HG02885 (cell line): ENCODE measurements around the gene KLK7.
"Not testable (repeated sequence)": the region's sequence is repeated elsewhere in the genome, so short reads cannot be mapped to it uniquely, and the experiment has no call there.

Source experiments
- ATAC-seq: cut with Tn5 transposase; IDR thresholded peaks from one replicate; pipeline ENCODE4 v1.9.1; 2021; ENCODE audit warnings: mild to moderate bottlenecking; ENCODE audit not compliant: unreplicated experiment, poor library complexity

Gene KLK7

DNA sequence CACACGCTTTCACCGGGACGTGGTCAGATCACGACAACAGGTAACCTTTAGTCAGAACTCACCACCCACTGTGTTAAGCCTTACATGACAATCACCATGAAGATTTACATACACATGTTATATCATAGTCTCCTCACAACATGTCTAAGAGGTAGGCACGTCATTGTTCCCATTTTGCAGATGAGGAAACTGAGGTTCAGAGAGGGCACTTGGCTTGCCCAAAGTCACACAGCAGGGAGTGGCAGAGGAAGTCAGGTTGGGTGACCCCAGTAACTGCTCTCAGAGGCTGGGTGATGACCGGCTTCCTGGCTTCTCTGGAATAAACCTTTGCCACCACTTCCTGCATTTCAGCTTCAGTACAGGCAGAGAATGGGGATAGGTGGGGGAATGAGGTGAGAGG is 30.5 kb upstream of the KLK7 start:
- no peak for ATAC-seq

DNA sequence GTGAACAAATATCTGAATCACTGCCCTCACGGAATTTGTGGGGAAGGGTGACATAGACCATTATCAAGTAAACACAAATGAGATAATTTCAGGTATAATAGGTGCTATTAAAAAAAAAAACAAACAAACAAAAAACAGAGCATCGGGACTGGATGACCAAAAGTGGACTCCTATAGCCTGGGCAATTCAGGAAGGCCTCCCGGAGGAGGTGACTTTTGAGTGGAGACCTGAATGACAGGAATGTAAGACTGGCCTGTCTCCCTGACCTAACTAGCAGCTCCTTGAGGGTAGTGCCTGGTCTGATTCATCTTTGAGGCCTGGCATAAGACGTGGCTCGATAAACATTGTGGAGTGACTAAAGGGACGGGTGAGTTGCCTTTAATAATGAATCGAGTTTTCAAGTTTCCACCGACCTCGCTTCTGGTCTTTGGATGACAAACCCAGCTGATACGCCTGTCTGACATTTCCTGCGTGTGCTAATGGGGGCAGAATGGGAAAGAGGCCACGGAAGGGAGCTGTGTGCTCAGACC is 29.0 kb upstream of the KLK7 start:
- no peak for ATAC-seq

DNA sequence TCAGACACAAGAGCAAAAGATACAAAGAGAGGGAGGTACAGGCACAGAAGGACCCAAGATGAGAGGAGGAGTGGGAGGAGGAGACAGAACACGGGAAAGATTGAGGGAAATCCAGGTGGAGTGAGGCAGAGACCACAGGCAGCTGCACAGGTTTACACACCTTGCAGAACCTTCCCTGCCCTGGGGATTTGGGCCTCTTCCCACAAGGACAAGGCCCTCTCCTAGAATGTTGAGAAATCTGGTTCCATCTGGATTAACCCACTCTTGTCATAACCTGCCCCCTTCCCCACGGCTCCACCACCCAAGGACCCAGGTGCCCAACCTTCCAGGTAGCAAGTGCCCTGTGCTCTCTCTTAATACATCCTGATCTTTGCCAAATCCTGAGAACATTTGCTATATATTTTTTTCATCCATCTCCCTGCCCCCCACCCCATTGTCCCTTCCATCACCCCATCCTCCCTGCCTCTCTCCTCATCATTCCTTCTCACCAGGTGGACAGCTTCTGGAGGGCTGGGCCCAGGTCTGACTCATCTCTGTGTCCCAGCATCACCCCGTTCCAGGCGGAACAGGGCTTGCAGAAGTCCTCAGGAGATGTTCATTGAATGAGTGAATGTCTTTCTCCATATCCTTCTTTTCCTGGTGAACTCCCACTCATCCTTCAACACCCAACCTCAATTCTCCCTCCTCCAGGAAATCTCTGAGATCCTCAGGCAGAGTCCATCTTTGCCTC is 26.5 kb upstream of the KLK7 start:
- no peak for ATAC-seq

DNA sequence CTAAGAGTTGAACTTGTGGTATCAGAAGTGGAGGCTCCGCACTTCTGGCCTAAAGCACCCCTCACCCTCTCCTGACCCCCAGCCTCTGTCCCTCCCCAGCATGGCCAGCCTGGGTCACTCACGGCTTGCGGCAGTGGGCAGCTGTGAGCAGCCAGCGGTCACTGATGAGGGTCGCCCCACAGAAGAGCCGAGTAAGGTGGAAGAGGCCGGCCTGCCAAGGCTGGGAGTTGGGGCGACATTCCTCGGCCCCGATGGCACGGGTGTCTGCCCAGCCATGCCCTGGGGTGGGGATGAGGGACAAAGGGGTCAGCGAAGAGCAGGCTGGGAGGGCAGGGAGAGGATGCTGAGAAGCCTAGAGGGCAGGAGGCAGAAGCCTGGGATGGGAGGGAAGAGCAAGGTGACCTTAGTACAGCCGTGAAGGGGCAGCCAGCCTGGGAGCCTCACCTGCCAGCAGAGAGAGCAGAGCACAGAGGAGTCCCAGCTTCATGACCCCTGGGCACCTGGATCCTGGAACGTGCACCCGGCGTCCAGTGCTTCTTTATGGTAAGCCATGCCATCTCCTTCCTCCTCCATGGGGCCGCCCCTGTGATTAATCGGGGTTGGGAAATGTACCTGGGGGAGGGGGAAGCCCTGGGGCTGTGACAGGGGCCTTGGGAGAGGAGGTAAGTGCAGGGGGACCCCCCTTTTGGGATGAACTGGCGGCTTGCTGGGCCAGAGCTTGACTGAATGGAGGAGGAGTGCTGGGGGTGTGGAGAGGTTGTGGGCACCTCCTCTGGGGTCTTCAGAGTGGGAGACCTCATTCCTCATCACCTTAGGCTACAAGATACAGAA is 25.6 kb upstream of the KLK7 start:
- ATAC-seq, result no peak

DNA sequence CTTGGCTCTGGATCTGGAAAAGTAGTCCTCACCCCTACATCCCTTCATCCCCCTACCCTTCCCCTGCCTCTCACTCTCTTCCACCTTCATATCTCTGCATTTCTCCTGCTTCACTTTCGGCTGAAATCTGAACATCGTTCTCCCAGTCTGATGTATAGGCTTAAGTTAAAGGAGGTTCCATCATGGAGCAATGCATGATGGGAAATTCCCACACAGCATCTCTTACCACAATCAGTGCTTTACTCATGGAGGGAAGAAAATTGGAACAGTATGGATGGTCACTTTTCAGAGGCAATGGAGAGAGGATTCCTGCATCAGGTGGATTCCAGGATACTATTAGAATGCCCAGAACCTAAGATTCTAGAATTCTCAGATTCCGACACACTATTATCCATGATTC is 23.8 kb upstream of the KLK7 start:
- ATAC-seq, result no peak

DNA sequence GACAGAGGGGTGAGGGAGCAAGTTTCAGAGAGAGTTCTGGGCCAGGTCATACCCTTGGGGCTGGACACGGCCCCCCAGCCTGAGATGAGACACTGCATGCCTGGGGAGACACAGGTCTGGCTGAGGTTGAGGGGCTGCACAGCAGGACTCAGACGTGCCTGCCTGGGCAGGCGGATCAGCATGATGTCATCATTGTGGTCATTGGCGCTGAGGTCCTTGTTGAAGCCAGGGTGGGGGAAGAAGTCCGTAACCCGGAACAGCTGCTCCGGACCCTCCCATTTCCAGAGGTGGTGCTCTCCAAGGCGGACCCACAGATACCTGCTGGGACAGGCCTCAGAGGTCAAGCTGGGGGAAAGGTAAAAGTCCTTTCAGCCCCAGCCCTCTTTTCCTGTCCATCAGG is 22.7 kb upstream of the KLK7 start:
- ATAC-seq, result no peak

DNA sequence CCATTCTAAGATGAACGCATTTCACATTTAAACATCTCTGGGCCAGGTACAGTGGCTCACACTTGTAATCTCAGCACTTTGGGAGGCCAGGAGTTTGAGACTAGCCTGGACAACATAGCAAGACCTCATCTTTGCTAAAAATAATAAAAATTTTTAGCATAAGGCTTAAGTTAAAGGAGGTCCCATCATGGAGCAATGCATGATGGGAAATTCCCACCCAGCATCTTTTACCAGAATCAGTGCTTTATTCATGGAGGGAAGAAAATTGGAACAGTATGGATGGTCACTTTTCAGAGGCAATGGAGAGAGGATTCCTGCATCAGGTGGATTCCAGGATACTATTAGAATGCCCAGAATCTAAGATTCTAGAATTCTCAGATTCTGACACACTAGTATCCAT is 21.5 kb upstream of the KLK7 start:
- ATAC-seq, result no peak

DNA sequence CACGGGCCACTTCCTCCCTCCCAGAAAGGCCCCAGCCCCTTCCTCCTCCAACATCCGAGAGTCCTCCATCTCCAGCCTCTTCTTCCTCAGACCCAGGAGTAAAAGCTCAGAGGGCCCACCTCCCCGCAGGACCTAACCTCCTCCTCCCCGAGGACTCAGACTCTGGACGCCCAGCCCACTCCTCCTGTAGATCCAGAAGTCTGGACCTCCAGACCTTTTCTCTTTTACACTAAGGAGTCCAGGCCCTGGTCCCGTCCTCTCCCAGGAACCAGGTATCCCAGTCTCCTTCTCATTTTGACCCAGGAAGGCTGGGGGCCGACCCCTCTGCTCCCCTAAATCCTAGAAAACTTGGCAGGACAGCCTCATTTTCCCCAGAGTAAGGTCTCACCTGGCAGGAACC is 19.6 kb upstream of the KLK7 start:
- ATAC-seq, result no peak

DNA sequence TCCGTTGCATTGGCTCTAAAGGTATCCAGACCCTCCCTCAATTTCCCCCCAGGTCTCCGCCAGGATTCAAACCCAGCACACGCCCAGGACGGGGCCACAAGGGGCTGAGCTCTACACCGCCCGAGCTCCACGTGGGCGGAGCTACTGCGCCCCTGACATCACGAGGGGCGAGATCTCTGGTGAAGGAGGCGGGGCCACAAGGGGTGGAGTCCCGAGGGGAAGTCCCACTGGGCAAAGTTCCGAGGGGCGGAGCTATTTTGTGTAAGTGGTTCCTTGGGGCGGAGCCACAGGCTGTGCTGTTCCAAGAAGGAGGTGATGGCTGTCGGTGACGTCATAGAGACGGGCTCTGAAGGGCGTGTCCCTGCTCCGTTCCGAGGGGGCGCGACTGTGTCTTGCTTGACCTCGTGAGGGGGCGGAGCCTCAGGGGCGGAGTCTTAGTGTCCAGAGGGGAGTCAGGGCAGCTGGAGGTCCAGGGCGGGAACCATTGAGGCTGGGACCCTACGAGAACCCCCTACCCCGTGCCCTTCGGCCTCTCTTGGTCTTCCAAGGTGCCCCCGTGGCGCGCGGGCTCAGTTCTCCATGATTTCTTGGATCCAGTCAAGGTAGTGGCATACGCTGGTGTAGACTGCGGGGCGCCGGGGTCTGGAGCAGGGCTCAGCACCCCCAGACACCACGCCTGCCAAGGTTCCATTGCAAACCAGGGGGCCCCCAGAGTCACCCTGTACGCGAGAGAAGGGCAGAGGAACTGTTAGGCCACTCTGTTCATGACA is 19.0 kb upstream of the KLK7 start:
- ATAC-seq, result no peak

DNA sequence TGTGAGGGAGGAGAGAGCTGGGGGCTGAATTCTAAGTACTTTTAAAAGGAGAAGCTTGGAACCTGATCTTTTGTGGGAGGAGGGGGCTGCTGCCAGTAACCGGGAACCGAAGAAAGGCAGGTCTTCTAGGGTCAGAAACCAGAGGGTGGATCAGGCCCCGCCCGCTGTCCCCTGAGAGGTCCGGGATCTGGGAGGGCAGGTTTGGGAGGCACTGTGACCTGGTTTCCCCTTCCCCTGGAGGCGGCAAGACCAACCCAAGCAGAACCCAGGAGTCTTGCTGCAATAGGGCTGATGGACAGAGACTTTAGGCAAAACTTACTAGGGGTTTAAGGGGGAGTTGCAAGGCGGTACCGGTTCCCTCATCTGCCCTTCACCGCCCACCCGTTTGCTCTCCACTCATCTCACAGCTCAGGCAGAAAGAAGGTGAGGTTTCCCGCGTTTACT is 18.4 kb upstream of the KLK7 start:
- no peak for ATAC-seq

DNA sequence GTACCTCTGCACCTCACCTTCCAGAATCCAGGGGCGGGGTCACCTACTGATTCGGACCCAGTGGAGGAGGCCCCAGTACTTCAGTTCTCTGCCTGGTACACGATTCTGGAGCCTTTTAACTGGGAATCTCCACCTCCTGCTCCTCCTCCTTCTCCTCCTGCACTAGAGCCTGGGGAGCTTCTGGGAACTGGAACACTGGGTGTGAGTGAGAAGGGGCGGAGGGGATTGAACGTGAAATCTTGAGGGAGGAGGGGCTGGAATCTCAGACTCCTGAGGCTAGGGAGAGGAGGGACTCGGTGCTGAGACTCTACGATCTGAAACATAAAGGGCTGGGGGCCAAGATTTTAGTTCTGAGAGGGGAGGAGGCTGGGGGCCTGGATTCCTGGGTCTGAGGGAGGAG is 17.8 kb upstream of the KLK7 start, which contains the start of gene KLK8:
Gene KLK8, minus strand, starts transcription at position 90 of the 400 bp plus-strand sequence. CDS start 437 bp downstream, outside the sequence.
- ATAC-seq, result no peak

DNA sequence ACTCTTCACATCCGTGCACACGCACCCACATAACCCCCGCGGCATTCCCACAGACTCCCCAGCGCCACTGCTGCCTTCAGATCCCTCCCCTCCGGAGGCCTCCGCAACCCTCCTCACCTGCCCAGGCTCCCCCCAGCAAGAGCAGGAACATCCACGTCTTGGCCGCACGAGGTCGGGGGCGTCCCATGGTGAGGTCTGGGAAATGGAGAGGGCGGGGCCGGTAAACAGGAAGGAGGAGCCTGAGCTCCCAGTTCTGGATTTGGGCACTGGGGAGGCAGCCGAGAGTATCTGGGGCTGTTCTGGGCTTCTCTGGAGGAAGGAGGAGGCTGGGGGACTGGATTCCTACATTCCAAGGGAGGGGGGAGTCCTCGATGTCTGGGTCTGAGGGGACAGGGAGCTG is 17.3 kb upstream of the KLK7 start:
- ATAC-seq, result no peak

DNA sequence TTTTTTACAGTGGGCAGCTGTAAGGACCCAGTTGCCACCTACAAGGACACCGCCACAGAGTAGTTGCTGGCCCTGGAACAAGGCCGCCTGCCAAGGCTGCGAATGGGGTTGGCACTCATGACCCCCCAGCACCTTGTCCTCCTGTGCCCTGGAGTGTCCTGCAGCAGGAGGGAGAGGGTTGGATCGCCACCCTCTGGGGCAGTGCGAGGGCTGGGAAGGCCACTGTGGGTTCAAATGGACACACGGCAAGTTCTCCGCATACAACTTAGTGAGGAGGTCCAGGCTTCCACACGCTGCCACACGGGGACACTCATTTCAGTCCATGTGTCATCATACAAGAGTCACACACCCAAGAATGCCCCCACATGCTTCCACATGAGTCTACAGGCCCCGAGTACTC is 16.7 kb upstream of the KLK7 start:
- ATAC-seq, result no peak

DNA sequence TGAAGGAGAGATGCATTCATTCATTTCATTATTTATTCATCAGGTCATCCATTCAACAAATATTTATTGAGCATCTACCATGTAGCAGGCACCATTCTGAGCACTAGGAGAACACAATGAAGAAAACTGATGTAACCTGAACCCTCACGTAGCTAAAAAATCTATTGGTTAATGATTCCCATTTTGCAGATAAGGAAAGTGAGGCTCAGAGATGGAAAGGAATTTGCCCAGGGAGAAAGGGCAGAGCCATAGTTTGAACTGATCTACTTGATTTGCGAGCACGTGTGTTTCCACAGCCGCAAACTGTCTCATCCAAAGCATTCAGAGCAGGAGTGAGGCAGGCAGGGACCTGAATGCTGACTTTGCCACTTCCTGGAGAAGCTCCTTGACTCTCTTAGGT is 15.0 kb upstream of the KLK7 start:
- ATAC-seq, result no peak

DNA sequence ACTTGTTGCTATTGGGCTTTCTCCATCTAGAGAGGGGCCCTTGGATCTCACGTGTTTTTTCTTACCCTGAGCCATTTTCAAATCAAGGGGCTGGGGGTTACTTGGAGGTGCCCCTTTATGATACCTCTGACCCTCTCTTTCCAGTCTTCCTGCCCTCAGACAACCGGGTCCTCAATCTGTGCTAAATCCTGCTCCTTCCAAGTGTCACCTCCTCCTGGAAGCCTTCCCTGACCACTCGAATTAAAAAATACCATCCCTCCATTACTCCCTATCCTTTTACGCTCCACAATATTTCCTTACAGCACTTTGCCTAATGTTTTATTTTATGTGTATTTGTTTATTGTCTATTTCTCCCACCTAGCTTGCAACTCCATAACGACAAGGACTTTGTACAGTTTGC is 14.3 kb upstream of the KLK7 start:
- no peak for ATAC-seq

DNA sequence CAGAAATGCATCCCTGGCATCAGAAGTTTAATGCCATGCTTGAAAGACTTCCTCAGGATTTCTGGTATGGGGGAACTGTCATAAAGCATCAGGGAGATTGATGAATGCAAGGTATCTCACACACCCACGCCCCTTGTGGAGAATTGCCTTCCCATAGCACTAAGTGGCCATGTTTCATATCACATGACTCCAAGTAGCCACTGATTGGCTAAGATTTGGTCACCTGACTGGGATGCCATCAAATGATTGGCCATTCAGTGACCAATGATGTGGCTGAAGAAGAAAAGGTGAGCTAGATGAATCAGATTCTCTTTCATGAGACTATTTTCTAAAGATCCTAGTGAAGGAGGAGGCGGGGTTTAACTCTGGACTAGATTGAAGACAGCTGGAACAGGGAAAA is 10.4 kb upstream of the KLK7 start:
- no peak for ATAC-seq

DNA sequence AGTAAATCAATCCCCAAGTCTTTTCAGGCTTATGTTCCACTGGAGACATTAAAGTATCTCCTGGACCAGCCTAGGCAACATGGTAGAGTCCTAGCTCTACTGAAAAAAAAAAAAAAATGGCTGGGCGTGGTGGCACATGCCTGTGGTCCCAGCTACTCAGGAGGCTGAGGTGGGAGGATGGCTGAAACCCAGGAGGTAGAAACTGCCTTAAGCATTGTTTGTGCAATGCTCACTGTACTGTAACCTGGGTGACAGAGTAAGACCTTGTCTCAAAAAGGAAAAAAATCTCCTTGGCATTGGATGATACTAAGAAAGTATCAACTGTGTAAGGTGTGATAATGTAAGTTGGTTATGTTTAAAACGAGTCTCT is 8.9 kb upstream of the KLK7 start:
- no peak for ATAC-seq

DNA sequence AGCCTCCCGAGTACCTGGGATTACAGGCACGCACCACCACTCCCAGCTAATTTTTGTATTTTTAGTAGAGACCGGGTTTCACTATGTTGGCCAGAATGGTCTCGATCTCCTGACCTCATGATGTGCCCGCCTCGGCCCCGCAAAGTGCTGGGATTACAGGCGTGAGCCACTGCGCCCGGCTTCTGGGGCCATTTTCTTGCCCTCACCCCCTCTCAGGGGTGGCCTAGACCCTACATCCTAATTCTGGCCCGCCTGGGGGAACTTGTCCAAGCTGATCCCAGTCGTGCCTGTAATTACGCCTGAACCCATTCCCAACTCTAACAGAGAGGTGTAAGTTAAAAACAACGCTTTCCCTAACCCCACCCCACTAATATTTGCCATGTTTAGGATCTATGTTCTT is 699 bp upstream of the KLK7 start:
- ATAC-seq, result not testable (repeated sequence)

DNA sequence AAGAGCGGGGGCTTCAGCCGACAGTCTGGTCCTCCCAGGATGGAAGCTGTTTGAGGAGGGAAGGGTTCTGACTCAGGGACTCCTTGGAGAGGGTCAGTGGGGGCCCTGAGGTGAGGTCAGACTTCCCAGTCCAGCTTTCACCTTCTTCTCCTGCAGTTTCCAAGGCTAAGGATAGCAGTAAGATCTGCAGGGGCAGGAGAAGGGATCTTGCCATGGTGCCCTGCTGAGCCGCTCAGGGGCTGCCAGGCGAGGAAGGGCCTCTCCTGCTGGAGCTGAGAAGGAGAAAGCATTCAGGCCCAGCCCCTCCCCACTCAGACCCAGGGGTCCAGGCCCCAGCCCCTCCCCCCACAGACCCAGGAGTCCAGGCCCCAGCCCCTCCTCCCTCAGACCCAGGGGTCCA is 1.5 kb downstream of the KLK7 start:
- no peak for ATAC-seq

DNA sequence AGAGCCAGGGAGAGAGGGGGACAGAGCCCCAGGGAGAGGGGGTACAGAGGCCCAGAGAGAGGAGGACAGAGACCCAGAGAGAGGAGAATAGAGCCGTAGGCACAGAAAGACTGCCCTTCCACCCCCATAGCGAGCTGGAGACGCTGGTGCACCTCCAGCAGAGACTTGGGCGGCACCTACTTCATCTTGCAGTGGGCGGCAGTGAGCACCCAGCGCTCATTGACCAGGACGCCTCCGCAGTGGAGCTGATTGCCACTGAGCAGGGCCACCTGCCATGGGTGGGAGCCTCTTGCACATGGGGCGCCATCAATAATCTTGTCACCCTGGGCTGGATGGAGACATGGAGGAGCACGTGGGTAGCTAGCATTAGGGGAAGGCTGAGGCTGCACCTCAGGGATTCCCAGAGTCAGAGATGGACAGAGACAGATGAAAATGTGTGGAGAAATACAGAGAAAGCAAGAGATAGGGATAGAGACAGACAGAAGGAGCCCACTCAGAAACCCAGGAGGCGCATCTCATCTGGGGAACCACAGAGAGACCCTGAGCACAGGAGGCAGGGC is 2.0 kb downstream of the KLK7 start:
- ATAC-seq, result no peak

DNA sequence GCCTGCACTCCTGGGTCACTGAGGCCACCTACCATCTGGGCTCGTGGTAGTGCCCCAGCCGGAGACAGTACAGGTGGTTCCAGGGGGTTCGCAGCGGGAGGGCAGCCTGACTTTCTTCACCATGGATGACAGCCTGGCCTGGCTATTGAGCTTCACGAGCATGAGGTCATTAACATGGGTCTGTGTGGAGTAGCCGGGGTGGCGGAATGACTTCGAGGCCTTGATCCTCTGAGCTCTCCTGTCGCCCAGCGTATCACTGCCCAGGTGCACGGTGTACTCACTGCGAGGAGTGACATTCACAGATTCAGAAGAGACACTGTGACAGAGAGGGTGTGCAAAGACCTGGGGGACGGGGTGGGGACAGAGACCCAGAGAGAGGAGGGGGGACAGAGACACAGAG is 3.5 kb downstream of the KLK7 start:
- no peak for ATAC-seq
